Calu3 (cell line): ENCODE measurements around the gene FITM1. TPM values are rescaled to one million over a fixed set of nuclear protein-coding genes. Genes with fewer than 3 reads are reported as not detected.

Experiments used
- BruUV-seq: library from RNA; stranded (reverse); fragments of 400-500 nt; replicated peaks from 2 replicates; lab custom pipeline; 2021; lab: Mats Ljungman, UMichigan
- CTCF ChIA-PET: fragments of 300-600 bp; sonication (Branson Sonifier 250); formaldehyde crosslinking; loops from one replicate; lab custom pipeline; 2022; ENCODE audit warnings: antibody characterized with exemption; lab: Charles Lee
- DNase-seq: peaks from one replicate; pipeline ENCODE4 v3.0.0; 2022
- H3K27ac Mint-ChIP-seq: one replicate; pipeline ENCODE4 v1.8.0; 2022; ENCODE audit warnings: mixed read lengths; ENCODE audit not compliant: unreplicated experiment
- H3K27me3 Mint-ChIP-seq: one replicate; pipeline ENCODE4 v1.8.0; 2022; ENCODE audit warnings: mixed read lengths; ENCODE audit not compliant: unreplicated experiment
- H3K36me3 Mint-ChIP-seq: one replicate; pipeline ENCODE4 v1.8.0; 2022; ENCODE audit warnings: mild to moderate bottlenecking, moderate library complexity, mixed read lengths; ENCODE audit not compliant: insufficient read depth, unreplicated experiment
- H3K4me1 Mint-ChIP-seq: one replicate; pipeline ENCODE4 v1.8.0; 2022; ENCODE audit warnings: mild to moderate bottlenecking, low read depth, mixed read lengths; ENCODE audit not compliant: unreplicated experiment
- H3K4me3 Mint-ChIP-seq: one replicate; pipeline ENCODE4 v1.8.0; 2022; ENCODE audit warnings: mild to moderate bottlenecking, low read depth, moderate library complexity, mixed read lengths; ENCODE audit not compliant: unreplicated experiment
- H3K9me3 Mint-ChIP-seq: one replicate; pipeline ENCODE4 v1.8.0; 2022; ENCODE audit warnings: low read depth, mixed read lengths; ENCODE audit not compliant: unreplicated experiment
- CTCF ChIP-seq: fragments of 200-600 bp; IDR thresholded peaks from one replicate; pipeline ENCODE4 v1.8.0; 2022; ENCODE audit warnings: antibody characterized with exemption; ENCODE audit not compliant: unreplicated experiment
- intact Hi-C: fragments of 100-400 bp; cut with micrococcal nuclease; formaldehyde crosslinking; loops from one replicate; pipeline ENCODE4 v1.10.0; 2022; ENCODE audit not compliant: unreplicated experiment
- total RNA-seq: library from RNA; stranded (reverse); gene quantifications from 2 replicates; pipeline ENCODE4 v1.2.3, GENCODE V29; 2022

FITM1 gene
- total RNA-seq, 1 experiment from 2014 or later, result 0.47 TPM

GRCh38 chr14:24108336-24108874 lies 22.1 kb upstream of the FITM1 start:
- Mint-ChIP-seq H3K27ac (no peak overlapping the region), H3K4me1 (peaks cover 5% of the 10 kb centered on the region), H3K36me3 (peaks cover 16% of the 10 kb centered on the region), H3K27me3 (no peaks in the 10 kb centered on the region), H3K9me3 (no peaks in the 10 kb centered on the region), H3K4me3 (no peak overlapping the region)
- no TSS peak for BruUV-seq
- intact Hi-C loops, result loop anchor here (1.0 kb wide), 1 partner anchor 50 kb away; no protein-coding TSS in a partner anchor
- DNase-seq, result no peak
- TF ChIP-seq CTCF, result no peak
- CTCF ChIA-PET, result interaction anchor here (0.6 to 3.6 kb wide), 13 partner anchors 11 to 134 kb away, joined by 3 to 64 read pairs (median 5); partner anchors contain the start of genes EMC9, IRF9, MDP1 and PCK2

GRCh38 chr14:24110060-24110459 lies 20.4 kb upstream of the FITM1 start:
- H3K36me3 Mint-ChIP-seq, result peaks cover 17% of the 10 kb centered on the region
- no peak for TF ChIP-seq CTCF

GRCh38 chr14:24110523-24110922 lies 19.9 kb upstream of the FITM1 start:
- no TSS peak for BruUV-seq
- peaks cover 22% of the 10 kb centered on the region for H3K36me3 Mint-ChIP-seq
- intact Hi-C loops, result no loop called here
- TF ChIP-seq CTCF, result no peak
- no peak for DNase-seq
- no peaks in the 10 kb centered on the region for H3K27me3 Mint-ChIP-seq
- H3K9me3 Mint-ChIP-seq, result no peaks in the 10 kb centered on the region
- H3K4me3 Mint-ChIP-seq, result no peak overlapping the region
- no peak overlapping the region for H3K27ac Mint-ChIP-seq
- CTCF ChIA-PET, result interaction anchor here (1.1 to 3.6 kb wide), 5 partner anchors 17 to 53 kb away, joined by 3 to 64 read pairs (median 6); partner anchors contain the start of genes EMC9, IRF9, PCK2 and PSME1
- H3K4me1 Mint-ChIP-seq, result peaks cover 9% of the 10 kb centered on the region

More at GRCh38 chr14:24110060-24110459, 20.4 kb upstream of the FITM1 start:
- peak; percentile 48 for DNase-seq
- CTCF ChIA-PET, result interaction anchor here (1.1 to 3.6 kb wide), 5 partner anchors 16 to 53 kb away, joined by 3 to 64 read pairs (median 6); partner anchors contain the start of genes EMC9, IRF9, PCK2 and PSME1
- BruUV-seq, result no TSS peak
- H3K4me3 Mint-ChIP-seq, result no peak overlapping the region
- no peaks in the 10 kb centered on the region for H3K9me3 Mint-ChIP-seq
- no peak overlapping the region for H3K27ac Mint-ChIP-seq
- H3K4me1 Mint-ChIP-seq, result peaks cover 5% of the 10 kb centered on the region
- intact Hi-C loops, result no loop called here
- no peaks in the 10 kb centered on the region for H3K27me3 Mint-ChIP-seq

- BruUV-seq, result TSS peak; percentile 63
- Mint-ChIP-seq H3K27me3 (no peaks in the 10 kb centered on the region), H3K27ac (peak overlapping the region; percentile 98), H3K4me1 (peaks cover 24% of the 10 kb centered on the region), H3K9me3 (no peaks in the 10 kb centered on the region), H3K36me3 (peaks cover 34% of the 10 kb centered on the region), H3K4me3 (peak overlapping the region; percentile 82)
- no peak for TF ChIP-seq CTCF
- intact Hi-C loops, result no loop called here
- DNase-seq, result no peak
- CTCF ChIA-PET, result interaction anchor here (1.5 to 3.2 kb wide), 5 partner anchors 19 to 48 kb away, joined by 4 to 23 read pairs (median 14); partner anchors contain the start of genes IRF9, PCK2, PSME1 and PSME2
Observed at GRCh38 chr14:24113379-24113800, 17.1 kb upstream of the FITM1 start.
